ENCODE data around the gene PRKCB.

DNA sequence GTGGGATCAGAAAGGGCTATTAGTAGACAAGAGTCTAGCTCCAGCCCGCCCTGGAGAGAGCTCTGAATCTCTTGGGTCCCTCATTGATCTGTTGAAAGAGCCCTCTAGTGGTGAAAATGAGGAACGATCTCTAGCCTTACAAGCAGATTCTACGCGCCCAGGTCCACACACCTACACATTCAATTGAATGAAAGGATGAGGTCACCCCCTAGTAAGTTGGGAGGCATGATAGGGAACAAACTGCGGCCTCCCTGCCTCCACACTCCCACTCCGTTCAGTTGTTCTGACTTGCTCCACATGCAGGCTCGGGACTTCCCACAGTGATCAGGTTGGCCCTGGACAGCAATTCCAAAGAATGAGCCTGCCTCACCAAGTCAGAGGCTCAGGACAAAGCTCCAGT, 417.4 kb downstream of the PRKCB start:
- peak; percentile 85 for TF ChIP-seq CTCF (IDR thresholded peaks at IDR 0.05; ENCODE audit: low read depth, low read length, poor library complexity, severe bottlenecking)
- TF ChIP-seq EZH2phosphoT487 (IDR thresholded peaks at IDR 0.05; ENCODE audit: borderline replicate concordance, low read length) = no peak
